ENCODE data around the gene UCN3. TPM values are rescaled to one million over a fixed set of nuclear protein-coding genes. Genes with fewer than 3 reads are reported as not detected.

The UCN3 gene
- total and polyA plus RNA-seq, 5 donors, result not detected

DNA sequence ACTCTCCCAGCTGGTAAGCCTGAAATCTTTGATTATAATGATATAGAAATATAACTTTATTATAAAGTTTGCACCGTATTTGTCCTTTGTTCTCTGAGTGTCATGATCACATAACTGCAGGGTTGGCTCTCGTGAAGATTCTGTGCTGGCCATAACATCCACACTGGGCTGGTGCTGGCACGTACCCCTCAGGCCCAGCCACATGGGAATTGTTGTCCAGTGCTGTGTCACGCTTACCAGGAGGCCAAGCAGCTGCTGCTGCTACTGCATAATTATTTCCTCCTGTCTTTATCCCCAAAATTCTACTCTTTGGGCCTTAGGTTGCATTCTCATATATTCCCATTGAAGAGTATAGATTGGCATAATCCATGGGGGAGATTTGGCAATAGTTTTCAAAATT, 20.8 kb upstream of the UCN3 start:
- no peaks in the 10 kb centered on the region for H3K9me3 ChIP-seq (ENCODE audit: control insufficient read depth, low read length)
- WGBS, result 69% methylated on average over 4 of the region's 4 CpGs
- intact Hi-C loops (cut with DNase I), result no loop called here
- ATAC-seq (no peak), DNase-seq (peak in 1 of 3 donors; percentile 17)
- H3K27ac ChIP-seq (ENCODE audit: low read length), result no peak overlapping the region
- H3K4me1 ChIP-seq (ENCODE audit: control insufficient read depth, insufficient read depth, low read length), result no peaks in the 10 kb centered on the region
- no peak overlapping the region for H3K4me3 ChIP-seq (ENCODE audit: low read length)
- no peaks in the 10 kb centered on the region for H3K27me3 ChIP-seq (ENCODE audit: control insufficient read depth, insufficient read depth)

DNA sequence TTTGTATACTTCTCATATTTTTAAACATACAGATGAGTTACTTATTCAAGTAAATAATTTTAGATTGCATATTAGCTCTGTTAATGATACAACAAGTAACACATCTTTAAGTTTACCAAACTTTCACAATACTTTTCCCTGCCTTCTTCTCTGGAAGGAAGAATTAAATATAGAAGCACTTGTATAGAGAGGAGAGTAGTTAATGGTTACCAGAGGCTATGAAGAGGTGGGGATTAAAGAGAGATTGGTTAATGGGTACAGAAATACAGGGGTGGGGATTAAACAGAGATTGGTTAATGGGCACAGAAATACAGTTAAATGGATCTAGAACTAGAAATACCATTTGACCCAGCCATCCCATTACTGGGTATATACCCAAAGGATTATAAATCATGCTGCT, 20.0 kb upstream of the UCN3 start:
- H3K4me1 ChIP-seq (ENCODE audit: control insufficient read depth, insufficient read depth, low read length), result no peaks in the 10 kb centered on the region
- H3K4me3 ChIP-seq (ENCODE audit: low read length), result no peak overlapping the region
- no peaks in the 10 kb centered on the region for H3K9me3 ChIP-seq (ENCODE audit: control insufficient read depth, low read length)
- DNase-seq (no peak), ATAC-seq (no peak)
- intact Hi-C loops (cut with DNase I), result no loop called here
- H3K27me3 ChIP-seq (ENCODE audit: control insufficient read depth, insufficient read depth), result no peaks in the 10 kb centered on the region
- no peak overlapping the region for H3K27ac ChIP-seq (ENCODE audit: low read length)

- no peak overlapping the region for H3K4me3 ChIP-seq (ENCODE audit: low read length)
- H3K27ac ChIP-seq (ENCODE audit: low read length), result no peak overlapping the region
- no peak for DNase-seq
- no peaks in the 10 kb centered on the region for H3K4me1 ChIP-seq (ENCODE audit: control insufficient read depth, insufficient read depth, low read length)
- 80% methylated on average over 4 of the region's 4 CpGs for WGBS
- intact Hi-C loops (cut with DNase I), result no loop called here
- no peak for ATAC-seq
- no peaks in the 10 kb centered on the region for H3K9me3 ChIP-seq (ENCODE audit: control insufficient read depth, low read length)
- H3K27me3 ChIP-seq (ENCODE audit: control insufficient read depth, insufficient read depth), result no peaks in the 10 kb centered on the region
These were observed 17.9 kb upstream of the UCN3 start for GRCh38 chr10:5346881-5347280.

- ATAC-seq, result no peak
- no peak for DNase-seq
- Histone ChIP-seq H3K4me3 (ENCODE audit: low read length) (no peak overlapping the region), H3K9me3 (ENCODE audit: control insufficient read depth, low read length) (no peaks in the 10 kb centered on the region), H3K27me3 (ENCODE audit: control insufficient read depth, insufficient read depth) (no peaks in the 10 kb centered on the region), H3K27ac (ENCODE audit: low read length) (no peak overlapping the region), H3K4me1 (ENCODE audit: control insufficient read depth, insufficient read depth, low read length) (no peaks in the 10 kb centered on the region)
- 71% methylated on average over 2 of the region's 2 CpGs for WGBS
- intact Hi-C loops (cut with DNase I), result no loop called here
These were observed 15.4 kb upstream of the UCN3 start for GRCh38 chr10:5349362-5349761.

GRCh38 chr10:5354068-5354467, 10.7 kb upstream of the UCN3 start:
- no peak for DNase-seq
- 44% methylated on average over 3 of the region's 3 CpGs for WGBS
- Histone ChIP-seq H3K4me1 (ENCODE audit: control insufficient read depth, insufficient read depth, low read length) (no peaks in the 10 kb centered on the region), H3K4me3 (ENCODE audit: low read length) (no peak overlapping the region), H3K27ac (ENCODE audit: low read length) (no peak overlapping the region), H3K9me3 (ENCODE audit: control insufficient read depth, low read length) (no peaks in the 10 kb centered on the region), H3K27me3 (ENCODE audit: control insufficient read depth, insufficient read depth) (no peaks in the 10 kb centered on the region)
- no peak for ATAC-seq
- intact Hi-C loops (cut with DNase I), result no loop called here

DNA sequence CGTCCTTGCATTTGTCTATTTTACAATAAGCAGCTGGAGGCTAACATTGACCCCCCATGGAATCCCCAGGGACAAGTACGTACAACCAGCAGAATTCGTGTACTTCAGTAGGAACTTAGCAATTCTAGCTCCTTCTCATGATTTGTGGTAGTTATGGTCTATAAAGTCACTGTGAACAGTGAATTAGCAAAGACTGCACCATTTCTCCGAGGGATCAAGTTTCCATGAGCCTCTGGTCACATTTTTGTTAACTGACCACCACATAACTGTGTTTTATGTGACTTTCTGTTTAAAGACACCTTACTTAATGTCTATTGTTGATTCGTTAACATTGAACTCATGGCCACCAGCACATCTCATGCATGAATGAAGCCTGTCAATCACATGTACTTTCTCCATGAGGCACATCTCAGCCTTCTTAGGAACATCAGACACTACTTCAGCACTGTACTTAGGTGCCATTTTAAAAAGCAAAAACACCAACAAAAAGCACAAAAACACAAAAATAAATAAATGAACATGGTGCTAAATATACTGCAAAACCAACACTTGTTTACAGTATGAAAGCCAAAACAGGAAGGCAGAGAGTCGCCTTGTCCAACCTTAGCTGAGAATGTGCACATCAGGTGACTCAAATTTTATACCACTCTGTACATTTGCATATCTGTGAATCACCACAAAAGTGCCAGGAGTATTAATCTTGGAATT, 9.0 kb upstream of the UCN3 start:
- DNase-seq (no peak), ATAC-seq (no peak)
- H3K27ac ChIP-seq (ENCODE audit: low read length), result no peak overlapping the region
- no peak overlapping the region for H3K4me3 ChIP-seq (ENCODE audit: low read length)
- H3K9me3 ChIP-seq (ENCODE audit: control insufficient read depth, low read length), result no peaks in the 10 kb centered on the region
- 78% methylated on average over 6 of the region's 6 CpGs for WGBS
- intact Hi-C loops (cut with DNase I), result no loop called here
- no peaks in the 10 kb centered on the region for H3K4me1 ChIP-seq (ENCODE audit: control insufficient read depth, insufficient read depth, low read length)
- peaks cover 2% of the 10 kb centered on the region for H3K27me3 ChIP-seq (ENCODE audit: control insufficient read depth, insufficient read depth)

GRCh38 chr10:5356302-5356763, 8.4 kb upstream of the UCN3 start:
- H3K27ac ChIP-seq (ENCODE audit: low read length), result no peak overlapping the region
- no peaks in the 10 kb centered on the region for H3K4me1 ChIP-seq (ENCODE audit: control insufficient read depth, insufficient read depth, low read length)
- H3K9me3 ChIP-seq (ENCODE audit: control insufficient read depth, low read length), result no peaks in the 10 kb centered on the region
- peaks cover 2% of the 10 kb centered on the region for H3K27me3 ChIP-seq (ENCODE audit: control insufficient read depth, insufficient read depth)
- intact Hi-C loops (cut with DNase I), result no loop called here
- H3K4me3 ChIP-seq (ENCODE audit: low read length), result no peak overlapping the region
- WGBS, result 85% methylated on average over 4 of the region's 4 CpGs
- DNase-seq (no peak), ATAC-seq (no peak)

DNA sequence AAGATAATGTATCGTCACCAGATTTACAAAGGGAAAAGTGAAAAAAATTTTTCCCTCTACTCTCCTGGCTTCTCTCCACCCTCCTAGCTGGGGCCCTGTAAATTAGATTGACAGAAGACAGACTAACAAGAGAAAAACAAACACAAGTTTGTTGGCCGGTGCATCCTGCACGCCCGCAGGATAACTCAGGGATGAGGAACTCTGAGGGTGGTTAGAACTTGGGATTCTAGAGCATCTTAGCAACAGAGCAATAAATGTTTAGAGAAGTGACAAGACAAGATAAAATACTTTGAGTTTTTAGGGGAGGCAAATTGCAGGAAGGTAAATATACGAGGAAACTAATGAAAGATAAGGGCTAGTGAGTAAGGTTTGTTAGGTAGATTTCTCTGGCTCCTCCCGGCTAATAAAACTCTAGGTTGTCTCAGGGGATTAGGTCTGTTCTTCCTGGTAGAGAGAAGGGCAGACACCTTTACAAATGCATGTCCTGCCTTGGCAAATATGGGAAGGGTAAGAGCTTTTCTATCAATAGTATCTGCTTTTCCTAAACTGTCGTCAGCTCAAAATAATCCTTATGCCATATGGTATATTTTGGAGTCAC, 4.3 kb upstream of the UCN3 start:
- Histone ChIP-seq H3K4me1 (ENCODE audit: control insufficient read depth, insufficient read depth, low read length) (no peaks in the 10 kb centered on the region), H3K27ac (ENCODE audit: low read length) (no peak overlapping the region), H3K4me3 (ENCODE audit: low read length) (no peak overlapping the region), H3K9me3 (ENCODE audit: control insufficient read depth, low read length) (no peaks in the 10 kb centered on the region), H3K27me3 (ENCODE audit: control insufficient read depth, insufficient read depth) (peaks cover 2% of the 10 kb centered on the region)
- intact Hi-C loops (cut with DNase I), result no loop called here
- no peak for DNase-seq
- ATAC-seq, result no peak
- 38% methylated on average over 7 of the region's 7 CpGs for WGBS

- H3K27me3 ChIP-seq (ENCODE audit: control insufficient read depth, insufficient read depth), result peaks cover 2% of the 10 kb centered on the region
- DNase-seq (no peak), ATAC-seq (no peak)
- H3K4me1 ChIP-seq (ENCODE audit: control insufficient read depth, insufficient read depth, low read length), result no peaks in the 10 kb centered on the region
- H3K9me3 ChIP-seq (ENCODE audit: control insufficient read depth, low read length), result no peaks in the 10 kb centered on the region
- H3K27ac ChIP-seq (ENCODE audit: low read length), result no peak overlapping the region
- 87% methylated on average over 4 of the region's 4 CpGs for WGBS
- no peak overlapping the region for H3K4me3 ChIP-seq (ENCODE audit: low read length)
- intact Hi-C loops (cut with DNase I), result no loop called here
These were observed 2.8 kb upstream of the UCN3 start for GRCh38 chr10:5361966-5362365.

- Histone ChIP-seq H3K4me3 (ENCODE audit: low read length) (no peak overlapping the region), H3K27me3 (ENCODE audit: control insufficient read depth, insufficient read depth) (peaks cover 2% of the 10 kb centered on the region), H3K9me3 (ENCODE audit: control insufficient read depth, low read length) (no peaks in the 10 kb centered on the region), H3K4me1 (ENCODE audit: control insufficient read depth, insufficient read depth, low read length) (no peaks in the 10 kb centered on the region), H3K27ac (ENCODE audit: low read length) (no peak overlapping the region)
- DNase-seq (no peak), ATAC-seq (no peak)
- intact Hi-C loops (cut with DNase I), result no loop called here
These were observed 1.9 kb upstream of the UCN3 start for GRCh38 chr10:5362873-5363272.

- Histone ChIP-seq H3K27me3 (ENCODE audit: control insufficient read depth, insufficient read depth) (peaks cover 2% of the 10 kb centered on the region), H3K4me1 (ENCODE audit: control insufficient read depth, insufficient read depth, low read length) (no peaks in the 10 kb centered on the region), H3K4me3 (ENCODE audit: low read length) (no peak overlapping the region), H3K27ac (ENCODE audit: low read length) (no peak overlapping the region), H3K9me3 (ENCODE audit: control insufficient read depth, low read length) (no peaks in the 10 kb centered on the region)
- DNase-seq, result no peak
- ATAC-seq, result no peak
- 90% methylated on average over 11 of the region's 11 CpGs for WGBS
- intact Hi-C loops (cut with DNase I), result no loop called here
These were observed 392 bp upstream of the UCN3 start for GRCh38 chr10:5364374-5364773.

DNA sequence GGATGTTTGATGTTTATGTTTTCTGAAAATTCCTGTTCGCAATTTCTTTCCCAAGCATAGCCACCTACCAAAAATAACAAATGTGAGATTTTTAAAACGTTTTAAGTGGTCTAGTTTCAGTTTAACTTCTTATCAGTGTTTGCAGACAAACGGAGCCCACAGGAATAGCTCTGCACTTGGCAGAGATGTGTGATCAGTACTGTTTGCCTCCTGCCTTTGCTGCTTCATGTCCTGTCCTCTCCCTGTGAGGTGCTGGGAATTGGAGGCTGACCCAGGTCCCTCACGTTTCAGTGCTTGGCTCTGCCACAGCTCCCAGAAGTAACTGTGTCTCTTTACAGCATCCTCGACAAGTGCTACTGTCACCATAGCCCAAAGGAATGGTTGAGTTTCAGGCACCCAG, 1.2 kb downstream of the UCN3 start:
- Histone ChIP-seq H3K27ac (ENCODE audit: low read length) (no peak overlapping the region), H3K4me1 (ENCODE audit: control insufficient read depth, insufficient read depth, low read length) (no peaks in the 10 kb centered on the region), H3K9me3 (ENCODE audit: control insufficient read depth, low read length) (no peaks in the 10 kb centered on the region), H3K27me3 (ENCODE audit: control insufficient read depth, insufficient read depth) (no peaks in the 10 kb centered on the region), H3K4me3 (ENCODE audit: low read length) (no peak overlapping the region)
- intact Hi-C loops (cut with DNase I), result no loop called here
- 17% methylated on average over 5 of the region's 5 CpGs for WGBS
- no peak for ATAC-seq
- no peak for DNase-seq
